K562 (cell line): ENCODE data around the gene ZNF358. TPM values are rescaled to one million over a fixed set of nuclear protein-coding genes. Genes with fewer than 3 reads are reported as not detected.

ENCODE experiments used
- AFF4 ChIP-seq: sonication (generic); formaldehyde crosslinking; IDR thresholded peaks from 2 replicates; pipeline ENCODE4 v1.8.0; 2023; ENCODE audit warnings: mild to moderate bottlenecking, missing genetic modification reagents
- ATF7 ChIP-seq: fragments of 450-650 bp; IDR thresholded peaks from 2 replicates; pipeline ENCODE4 v1.7.1; 2014; ENCODE audit warnings: mild to moderate bottlenecking, moderate library complexity
- EZH2 ChIP-seq: IDR thresholded peaks from 2 replicates; pipeline ENCODE4 v1.6.1; 2012; ENCODE audit warnings: low read depth, mild to moderate bottlenecking, inconsistent platforms, low read length, borderline replicate concordance
- HMGXB4 ChIP-seq: sonication (generic); formaldehyde crosslinking; IDR thresholded peaks from 2 replicates; pipeline ENCODE4 v1.8.1; 2023; ENCODE audit warnings: mild to moderate bottlenecking, missing genetic modification reagents
- KLF10 ChIP-seq: fragments of 250-450 bp; sonication (Bioruptor Pico); IDR thresholded peaks from 2 replicates; pipeline ENCODE4 v1.6.1; 2021; ENCODE audit warnings: matching md5 sums
- NEUROD1 ChIP-seq: fragments of 150-350 bp; IDR thresholded peaks from 2 replicates; pipeline ENCODE4 v1.6.1; 2014; ENCODE audit warnings: borderline replicate concordance, low read length, low read depth; ENCODE audit not compliant: partially characterized antibody
- NR3C1 ChIP-seq: sonication (generic); formaldehyde crosslinking; IDR thresholded peaks from 2 replicates; pipeline ENCODE4 v1.8.1; 2022; ENCODE audit warnings: missing genetic modification reagents
- NR4A1 ChIP-seq, 2 experiments: fragments of 250-450 bp in 1 of 2; fragments of 450-650 bp in 1 of 2; sonication (Bioruptor Pico) in 1 of 2; IDR thresholded peaks; 2 replicates each; pipeline versions ENCODE4 v1.4.0 to v1.6.1; 2016 to 2020; ENCODE audit warnings: mild to moderate bottlenecking in 2 of 2, missing compliant biosample characterization in 1 of 2, missing genetic modification characterization in 1 of 2, moderate library complexity in 1 of 2
- SMAD3 ChIP-seq: fragments of 450-650 bp; formaldehyde crosslinking; conservative IDR thresholded peaks from 2 replicates; pipeline ENCODE4 v1.4.0; 2020; ENCODE audit warnings: mild to moderate bottlenecking
- SMC3 ChIP-seq: conservative IDR thresholded peaks from 2 replicates; pipeline ENCODE4 v1.6.1; 2011; ENCODE audit warnings: low read depth, low read length, improper control_type of control experiment; ENCODE audit not compliant: insufficient read depth
- SRSF3 ChIP-seq: fragments of 200-400 bp; formaldehyde crosslinking; IDR thresholded peaks from 2 replicates; pipeline ENCODE4 v1.6.1; 2016; ENCODE audit warnings: mild to moderate bottlenecking, low read length, moderate library complexity; ENCODE audit not compliant: insufficient read depth
- VEZF1 ChIP-seq: fragments of 200-800 bp; sonication (Bioruptor generic); IDR thresholded peaks from 2 replicates; pipeline ENCODE4 v1.6.1; 2017; ENCODE audit warnings: missing genetic modification characterization, missing compliant biosample characterization
- ZBTB33 ChIP-seq: sonication (generic); formaldehyde crosslinking; IDR thresholded peaks from 2 replicates; pipeline ENCODE4 v1.8.1; 2023; ENCODE audit warnings: mild to moderate bottlenecking, missing genetic modification reagents
- ZBTB9 ChIP-seq: fragments of 450-650 bp; formaldehyde crosslinking; IDR thresholded peaks from 2 replicates; pipeline ENCODE4 v1.4.0; 2020; ENCODE audit warnings: mild to moderate bottlenecking, moderate library complexity
- ZNF146 ChIP-seq: IDR thresholded peaks from one replicate; pipeline ENCODE4 v1.6.1; 2018; ENCODE audit warnings: missing compliant biosample characterization; ENCODE audit not compliant: unreplicated experiment
- ZNF668 ChIP-seq: fragments of 250-450 bp; sonication (Bioruptor Pico); IDR thresholded peaks from 2 replicates; pipeline ENCODE4 v1.8.0; 2022; ENCODE audit warnings: mild to moderate bottlenecking, inconsistent platforms
- polyA plus RNA-seq, 8 experiments: library from polyadenylated mRNA; depleted of rRNA in 4 of 8; stranded (reverse) in 5 of 8; unstranded in 3 of 8; fragments of >200 nt; fragmentation: Nextera tagmentation in 2 of 8; fragmentation: Illumina TruSeq in 1 of 8; extraction: Ambion mirVana in 2 of 8; extraction: Trizol in 1 of 8; gene quantifications; 2 replicates each; pipeline versions ENCODE4 v1.2.1 to v1.2.3, GENCODE V29; 2011 to 2014; ENCODE audit warnings: inconsistent platforms in 1 of 8, missing spikeins in 1 of 8
- total RNA-seq, 7 experiments: library from RNA; depleted of rRNA in 6 of 7; stranded (reverse); fragments of >200 nt in 6 of 7; fragmentation: Illumina TruSeq in 2 of 7; extraction: Trizol in 2 of 7; gene quantifications; 2 replicates each; pipeline versions ENCODE4 v1.2.1 to v1.2.3, GENCODE V29; 2011 to 2021; ENCODE audit warnings: low replicate concordance in 1 of 7

ZNF358 gene
- total and polyA plus RNA-seq, 9 of the 15 experiments (the other 6 are each of a cell fraction or from before 2014, with no cell fraction given) = 0.04 to 17.2 (median 4.9) TPM

GRCh38 chr19:7562646-7563393 lies 46.9 kb downstream of the ZNF358 start (continued):
- peak; percentile 85 for TF ChIP-seq ZBTB33 (CRISPR knock-in tag)
- no peak for TF ChIP-seq ATF7
- TF ChIP-seq ZNF146 (CRISPR knock-in tag) = peak; percentile 94
- peak; percentile 76 for TF ChIP-seq VEZF1 (CRISPR knock-in tag)
- TF ChIP-seq EZH2 = no peak
- TF ChIP-seq KLF10 (CRISPR knock-in tag) = no peak
- no peak for TF ChIP-seq NR4A1 (CRISPR knock-in tag; IDR thresholded peaks at IDR 0.05)
- TF ChIP-seq NR4A1 (tag; IDR thresholded peaks at IDR 0.05) = 0 out of 2 replicates have a peak, but pooled peaks have one; percentile 23
- no peak for TF ChIP-seq SRSF3
- TF ChIP-seq SMC3 = no peak
- 0 out of 2 replicates have a peak, but pooled peaks have one; percentile 73 for TF ChIP-seq ZNF668 (CRISPR knock-in tag)
- 0 out of 2 replicates have a peak, but pooled peaks have one; percentile 44 for TF ChIP-seq SMAD3 (CRISPR knock-in tag)
- peak; percentile 99 for TF ChIP-seq HMGXB4 (CRISPR knock-in tag)
- no peak for TF ChIP-seq NEUROD1
- peak; percentile 99 for TF ChIP-seq AFF4
- TF ChIP-seq NR3C1 (CRISPR knock-in tag) = peak; percentile 100
- 0 out of 2 replicates have a peak, but pooled peaks have one; percentile 34 for TF ChIP-seq ZBTB9 (CRISPR knock-in tag)
